Liver (tissue), 10 donors: ENCODE data around the gene SLC1A2. TPM values are rescaled to one million over a fixed set of nuclear protein-coding genes. Genes with fewer than 3 reads are reported as not detected.

Experiments used
- DNase-seq: peaks from one replicate; pipeline ENCODE4 v3.0.0-alpha.2; 2017; ENCODE audit warnings: low spot score
- H3K27ac ChIP-seq, 2 donors: one replicate each; pipeline ENCODE4 v1.7.0; 2013; ENCODE audit warnings: inconsistent platforms in 2 of 2, low read length in 2 of 2, control low read depth in 1 of 2, low read depth in 1 of 2, mild to moderate bottlenecking in 1 of 2
- H3K27me3 ChIP-seq, 4 donors: one replicate each; pipeline versions ENCODE4 v1.6.1 to v1.7.0; 2013; ENCODE audit warnings: low read length in 3 of 4, inconsistent platforms in 1 of 4, mild to moderate bottlenecking in 1 of 4, moderate library complexity in 1 of 4; ENCODE audit not compliant: control insufficient read depth in 4 of 4, insufficient read depth in 4 of 4
- H3K36me3 ChIP-seq, 4 donors: one replicate each; pipeline versions ENCODE4 v1.6.1 to v1.7.0; 2013; ENCODE audit warnings: low read length in 3 of 4, mild to moderate bottlenecking in 3 of 4, low read depth in 1 of 4, moderate library complexity in 1 of 4; ENCODE audit not compliant: control insufficient read depth in 4 of 4, insufficient read depth in 3 of 4
- H3K4me1 ChIP-seq, 4 donors: one replicate each; pipeline versions ENCODE4 v1.6.1 to v1.7.0; 2013; ENCODE audit warnings: low read length in 3 of 4, mild to moderate bottlenecking in 3 of 4, moderate library complexity in 1 of 4; ENCODE audit not compliant: control insufficient read depth in 4 of 4, insufficient read depth in 4 of 4
- H3K4me3 ChIP-seq, 3 donors: one replicate each; pipeline versions ENCODE4 v1.6.1 to v1.7.0; 2013; ENCODE audit warnings: low read length in 3 of 3, control low read depth in 1 of 3, low read depth in 1 of 3, mild to moderate bottlenecking in 1 of 3
- H3K9ac ChIP-seq, 2 donors: one replicate each; pipeline ENCODE4 v1.7.0; 2013; ENCODE audit warnings: low read length in 2 of 2, mild to moderate bottlenecking in 2 of 2, moderate library complexity in 2 of 2, control low read depth in 1 of 2, low read depth in 1 of 2
- H3K9me3 ChIP-seq, 4 donors: one replicate each; pipeline versions ENCODE4 v1.6.1 to v1.7.0; 2013; ENCODE audit warnings: low read length in 3 of 4; ENCODE audit not compliant: control insufficient read depth in 4 of 4
- ATF3 ChIP-seq: IDR thresholded peaks from 2 replicates; pipeline ENCODE4 v1.6.1; 2016; ENCODE audit warnings: antibody characterized with exemption
- EGR1 ChIP-seq, 2 donors: IDR thresholded peaks; 2 replicates each; pipeline ENCODE4 v1.6.1; 2016 to 2018; ENCODE audit warnings: antibody characterized with exemption in 2 of 2, low read depth in 2 of 2
- HNF4A ChIP-seq, 2 donors: conservative IDR thresholded peaks; 2 replicates each; pipeline ENCODE4 v1.6.1; 2016; ENCODE audit warnings: antibody characterized with exemption in 2 of 2, mild to moderate bottlenecking in 2 of 2
- HNF4G ChIP-seq: IDR thresholded peaks from 2 replicates; pipeline ENCODE4 v1.6.1; 2016; ENCODE audit warnings: antibody characterized with exemption
- JUND ChIP-seq, 2 donors: IDR thresholded peaks; 2 replicates each; pipeline ENCODE4 v1.6.1; 2016; ENCODE audit warnings: antibody characterized with exemption in 2 of 2
- MAX ChIP-seq: IDR thresholded peaks from 2 replicates; pipeline ENCODE4 v1.6.1; 2016; ENCODE audit warnings: antibody characterized with exemption
- NR2F2 ChIP-seq: IDR thresholded peaks from 2 replicates; pipeline ENCODE4 v1.6.1; 2016; ENCODE audit warnings: antibody characterized with exemption
- REST ChIP-seq: IDR thresholded peaks from 2 replicates; pipeline ENCODE4 v1.6.1; 2016; ENCODE audit warnings: antibody characterized with exemption, mild to moderate bottlenecking
- RXRA ChIP-seq, 2 donors: IDR thresholded peaks; 2 replicates each; pipeline ENCODE4 v1.6.1; 2017 to 2018; ENCODE audit warnings: antibody characterized with exemption in 2 of 2, mild to moderate bottlenecking in 1 of 2
- YY1 ChIP-seq: IDR thresholded peaks from 2 replicates; pipeline ENCODE4 v1.6.1; 2016; ENCODE audit warnings: antibody characterized with exemption, mild to moderate bottlenecking
- ZBTB33 ChIP-seq: IDR thresholded peaks from 2 replicates; pipeline ENCODE4 v1.6.1; 2016; ENCODE audit warnings: antibody characterized with exemption
- WGBS: extraction: QIAGEN DNeasy Blood & Tissue Kit; methylation state at CpG from one replicate; pipeline ENCODE4 v1.1.7; 2013; 5-methylcytosine and 5-hydroxymethylcytosine counted together
- polyA plus RNA-seq, 2 donors: library from polyadenylated mRNA; stranded (reverse) in 1 of 2; unstranded in 1 of 2; fragments of 200-250 nt in 1 of 2; fragments of >200 nt in 1 of 2; fragmentation: Nextera tagmentation in 1 of 2; extraction: Ambion mirVana in 1 of 2; gene quantifications; one replicate each; pipeline versions ENCODE4 v1.2.1 to v1.2.3, GENCODE V29; 2013 to 2015
- small RNA-seq: library from RNA; depleted of rRNA; stranded (forward); fragments of <200 nt; gene quantifications from one replicate; pipeline ENCODE3, GENCODE V24; 2014
- total RNA-seq, 2 donors: library from RNA; depleted of rRNA; stranded (reverse); fragments of >200 nt; gene quantifications; one replicate each; pipeline ENCODE4 v1.2.3, GENCODE V29; 2014
- donor health status: healthy.
- donor health status: healthy.
- donor health status: healthy.
- donor health status: healthy.
- donor health status: healthy.

SLC1A2 gene
- total and polyA plus RNA-seq, 4 donors: 6.4 to 19.5 (median 13.5) TPM

DNA sequence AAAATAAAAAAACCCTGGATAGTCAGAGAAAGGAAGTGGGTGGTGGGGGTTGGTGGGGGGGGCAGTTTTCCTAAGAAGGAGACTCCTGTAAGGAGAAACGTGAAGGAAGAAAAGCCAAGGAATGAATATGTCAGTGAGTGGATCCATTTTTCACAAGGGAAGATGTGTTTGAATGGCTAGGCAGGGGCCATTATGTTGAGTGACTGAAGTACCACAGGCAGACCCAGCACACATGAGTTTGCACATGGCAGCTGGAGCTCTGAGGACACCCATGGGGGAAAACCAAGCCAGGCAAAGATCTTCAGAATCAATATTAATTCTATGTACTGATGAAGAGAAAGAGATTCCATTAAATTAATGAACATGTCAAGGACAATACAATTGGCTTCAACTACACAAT lies 212.7 kb downstream of the SLC1A2 start (continued):
- TF ChIP-seq ZBTB33: no peak
- TF ChIP-seq ATF3: no peak
- TF ChIP-seq NR2F2: no peak
- TF ChIP-seq HNF4G: no peak

DNA sequence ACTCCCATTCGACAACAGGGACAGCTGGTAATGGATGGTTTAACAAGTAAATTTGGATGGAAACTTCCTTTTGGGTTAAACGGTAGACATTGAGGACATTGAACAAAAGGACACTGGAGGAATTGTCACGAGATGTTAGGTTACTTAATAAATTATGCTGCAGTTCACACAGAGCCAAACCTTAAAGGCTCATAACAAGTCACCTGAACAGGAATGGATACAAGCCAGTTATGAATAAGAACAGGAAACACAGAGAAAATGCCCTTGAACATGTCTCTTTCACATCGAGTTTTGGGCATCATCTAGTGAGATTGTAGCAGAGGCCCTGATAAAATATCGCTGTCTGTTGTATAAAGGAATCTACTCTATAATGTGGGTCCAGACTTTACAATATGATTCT lies 214.7 kb downstream of the SLC1A2 start:
- WGBS: 90% methylated on average over 5 of the region's 5 CpGs
- Histone ChIP-seq H3K4me3 (no peak overlapping the region), H3K4me1 (no peaks in the 10 kb centered on the region), H3K9me3 (no peaks in the 10 kb centered on the region), H3K27me3 (no peaks in the 10 kb centered on the region), H3K9ac (no peak overlapping the region), H3K36me3 (no peaks in the 10 kb centered on the region), H3K27ac (no peak overlapping the region)
- no peak for DNase-seq
- no peak for TF ChIP-seq EGR1 (IDR thresholded peaks at IDR 0.05; ENCODE audit: low read depth in 2 of 2)
- TF ChIP-seq MAX: no peak
- TF ChIP-seq HNF4G: no peak
- no peak for TF ChIP-seq NR2F2
- no peak for TF ChIP-seq YY1
- no peak for TF ChIP-seq REST
- TF ChIP-seq JUND (IDR thresholded peaks at IDR 0.05): no peak
- no peak for TF ChIP-seq ATF3
- no peak for TF ChIP-seq HNF4A (conservative IDR thresholded peaks at IDR 0.05)
- TF ChIP-seq RXRA (IDR thresholded peaks at IDR 0.05): no peak

Small RNA genes within 50 kb of the gene (small RNA-seq; reads per million reads assigned to genes)
- not detected for gene AC090625.1

Other genes with a start within 250 kb of the SLC1A2 start
- 1 to 10 TPM; 3.6 to 5.0 TPM for gene PAMR1, start 106.1 kb upstream of the SLC1A2 start, total RNA-seq
- gene PAMR1, start 106.1 kb upstream of the SLC1A2 start, polyA plus RNA-seq: 1 to 10 TPM; 2.0 to 2.1 TPM
- 1 to 10 TPM; 1.2 to 3.0 TPM for gene FJX1, start 198.9 kb upstream of the SLC1A2 start, total RNA-seq
- 1 to 10 TPM in 1 of 2 donors, under 1 TPM in 1; 0.46 to 1.1 TPM for gene FJX1, start 198.9 kb upstream of the SLC1A2 start, polyA plus RNA-seq
- gene TRIM44, start 243.2 kb upstream of the SLC1A2 start, total RNA-seq: 10 to 100 TPM in 1 of 2 donors, 1 to 10 TPM in 1; 3.7 to 15.1 TPM
- 10 to 100 TPM; 10.2 to 10.7 TPM for gene TRIM44, start 243.2 kb upstream of the SLC1A2 start, polyA plus RNA-seq